Peyer's patch (tissue), 4 donors: ENCODE data around the gene PARD3B. TPM values are rescaled to one million over a fixed set of nuclear protein-coding genes. Genes with fewer than 3 reads are reported as not detected.

Experiments
- DNase-seq, 3 donors: peaks; one replicate each; pipeline ENCODE4 v3.0.0-alpha.2; 2017 to 2019
- H3K27ac ChIP-seq, 4 donors: fragments of 200-600 bp; sonication (generic); one replicate each; pipeline ENCODE4 v1.5.1; 2016 to 2019
- H3K27me3 ChIP-seq, 2 donors: fragments of 200-600 bp; sonication (generic); one replicate each; pipeline ENCODE4 v1.5.1; 2019
- H3K36me3 ChIP-seq, 3 donors: fragments of 200-600 bp; sonication (generic); one replicate each; pipeline ENCODE4 v1.5.1; 2016 to 2019
- H3K4me1 ChIP-seq, 4 donors: fragments of 200-600 bp; sonication (generic); one replicate each; pipeline ENCODE4 v1.5.1; 2016 to 2019
- H3K4me3 ChIP-seq, 4 donors: fragments of 200-600 bp; sonication (generic); 1 replicate in 3 of 4; 2 replicates in 1 of 4; pipeline ENCODE4 v1.5.1; 2016 to 2019; ENCODE audit warnings: mild to moderate bottlenecking in 1 of 4
- H3K9me3 ChIP-seq, 4 donors: fragments of 200-600 bp; sonication (generic); one replicate each; pipeline ENCODE4 v1.5.1; 2016 to 2019; ENCODE audit warnings: mild to moderate bottlenecking in 1 of 4
- POLR2A ChIP-seq, 2 donors: fragments of 450-650 bp; IDR thresholded peaks; one replicate each; pipeline ENCODE4 v1.5.1; 2017; ENCODE audit warnings: antibody characterized with exemption in 2 of 2, mild to moderate bottlenecking in 2 of 2, moderate library complexity in 2 of 2
- total RNA-seq, 4 donors: library from RNA; depleted of rRNA; stranded (reverse); fragments of >200 nt; gene quantifications; one replicate each; pipeline ENCODE4 v1.1.0, GENCODE V29; 2016
- TF ChIP-seq, protein P1 (sequence below), 6 experiments: fragments of 450-650 bp in 4 of 6; fragments of 200-600 bp in 2 of 6; sonication (generic) in 1 of 6; IDR thresholded peaks; one replicate each; pipeline ENCODE4 v1.5.1; 2017 to 2019; ENCODE audit warnings: antibody characterized with exemption in 6 of 6, mild to moderate bottlenecking in 3 of 6, moderate library complexity in 1 of 6

Gene PARD3B
- total RNA-seq, 4 donors from 2014 or later: 19.6 to 52.0 (median 40.6) TPM

DNA sequence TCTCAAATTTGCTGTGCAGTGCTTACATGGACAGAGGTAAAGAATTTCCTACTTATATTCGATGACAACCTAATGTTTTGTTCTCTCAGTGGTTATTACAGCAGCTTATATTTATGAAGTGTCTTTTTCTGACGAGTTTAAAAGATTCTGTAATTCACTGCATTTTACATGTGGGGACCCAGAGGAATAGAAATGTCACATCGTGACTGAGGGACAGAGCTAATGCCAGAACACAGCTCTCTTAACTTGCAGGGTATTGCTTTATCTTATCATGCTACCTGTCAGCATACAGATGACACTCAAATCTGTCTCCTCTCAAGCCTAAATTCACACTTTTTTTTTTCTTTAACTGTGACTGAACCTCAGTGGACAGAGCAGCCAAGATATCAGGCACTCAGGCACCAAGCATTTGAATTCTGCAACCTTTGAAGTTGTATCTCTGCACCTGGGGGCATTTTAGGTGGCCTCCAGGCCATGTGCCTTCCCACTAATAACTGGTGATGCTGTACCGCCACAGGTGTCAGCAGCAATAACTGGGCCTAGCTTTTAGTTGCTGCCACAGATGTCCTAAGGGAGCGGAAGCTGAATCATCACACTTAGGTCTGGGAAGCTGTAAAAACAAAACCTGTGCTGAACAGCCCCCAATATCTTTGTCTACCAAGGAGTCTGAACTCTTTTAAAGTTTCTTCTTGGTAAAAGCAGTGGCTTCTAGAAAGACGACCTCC lies 821.2 kb downstream of the PARD3B start:
- no peak overlapping the region for H3K4me3 ChIP-seq
- TF ChIP-seq, protein P1, sequence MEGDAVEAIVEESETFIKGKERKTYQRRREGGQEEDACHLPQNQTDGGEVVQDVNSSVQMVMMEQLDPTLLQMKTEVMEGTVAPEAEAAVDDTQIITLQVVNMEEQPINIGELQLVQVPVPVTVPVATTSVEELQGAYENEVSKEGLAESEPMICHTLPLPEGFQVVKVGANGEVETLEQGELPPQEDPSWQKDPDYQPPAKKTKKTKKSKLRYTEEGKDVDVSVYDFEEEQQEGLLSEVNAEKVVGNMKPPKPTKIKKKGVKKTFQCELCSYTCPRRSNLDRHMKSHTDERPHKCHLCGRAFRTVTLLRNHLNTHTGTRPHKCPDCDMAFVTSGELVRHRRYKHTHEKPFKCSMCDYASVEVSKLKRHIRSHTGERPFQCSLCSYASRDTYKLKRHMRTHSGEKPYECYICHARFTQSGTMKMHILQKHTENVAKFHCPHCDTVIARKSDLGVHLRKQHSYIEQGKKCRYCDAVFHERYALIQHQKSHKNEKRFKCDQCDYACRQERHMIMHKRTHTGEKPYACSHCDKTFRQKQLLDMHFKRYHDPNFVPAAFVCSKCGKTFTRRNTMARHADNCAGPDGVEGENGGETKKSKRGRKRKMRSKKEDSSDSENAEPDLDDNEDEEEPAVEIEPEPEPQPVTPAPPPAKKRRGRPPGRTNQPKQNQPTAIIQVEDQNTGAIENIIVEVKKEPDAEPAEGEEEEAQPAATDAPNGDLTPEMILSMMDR (IDR thresholded peaks at IDR 0.05): no peak
- TF ChIP-seq POLR2A (IDR thresholded peaks at IDR 0.05): no peak
- no peak overlapping the region for H3K27ac ChIP-seq
- DNase-seq: no peak
- H3K9me3 ChIP-seq: no peaks in the 10 kb centered on the region
- no peaks in the 10 kb centered on the region for H3K27me3 ChIP-seq
- H3K36me3 ChIP-seq: no peaks in the 10 kb centered on the region
- peaks cover 0 to 11% (median 0%) of the 10 kb centered on the region in 4 donors for H3K4me1 ChIP-seq

DNA sequence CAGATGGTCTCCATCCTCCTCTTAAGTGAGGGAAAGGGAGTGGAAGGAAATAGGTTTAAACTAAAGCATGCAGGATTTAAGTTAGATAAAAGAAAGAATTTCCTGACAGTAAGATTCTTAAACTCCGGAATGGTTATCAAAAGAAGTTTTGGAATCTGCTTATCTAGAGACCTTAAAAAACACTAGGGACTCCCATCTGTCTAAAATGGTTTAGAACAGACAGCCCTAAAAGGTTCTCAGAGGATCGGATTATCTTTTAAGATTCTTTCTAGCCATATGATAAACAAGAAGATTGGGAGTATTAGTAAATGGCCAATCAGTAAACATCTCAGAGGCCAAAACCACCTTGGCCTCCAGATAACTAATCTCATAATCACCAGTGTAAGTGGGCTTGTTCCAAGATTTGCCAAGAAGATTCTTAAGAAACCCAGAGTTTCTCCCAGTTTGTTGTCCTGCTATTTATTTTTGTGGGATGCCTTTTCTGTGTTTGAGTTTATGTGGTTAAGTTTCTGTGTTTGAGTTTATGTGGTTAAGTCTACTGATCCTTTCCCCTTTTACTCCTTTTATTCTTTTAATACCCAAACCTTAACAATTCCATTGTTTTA lies 822.2 kb downstream of the PARD3B start:
- no peaks in the 10 kb centered on the region for H3K27me3 ChIP-seq
- no peak for DNase-seq
- H3K27ac ChIP-seq: no peak overlapping the region
- peaks cover 0 to 11% (median 0%) of the 10 kb centered on the region in 4 donors for H3K4me1 ChIP-seq
- H3K9me3 ChIP-seq: no peaks in the 10 kb centered on the region
- H3K36me3 ChIP-seq: no peaks in the 10 kb centered on the region
- no peak overlapping the region for H3K4me3 ChIP-seq
- TF ChIP-seq, protein P1 (IDR thresholded peaks at IDR 0.05): no peak
- no peak for TF ChIP-seq POLR2A (IDR thresholded peaks at IDR 0.05)

DNA sequence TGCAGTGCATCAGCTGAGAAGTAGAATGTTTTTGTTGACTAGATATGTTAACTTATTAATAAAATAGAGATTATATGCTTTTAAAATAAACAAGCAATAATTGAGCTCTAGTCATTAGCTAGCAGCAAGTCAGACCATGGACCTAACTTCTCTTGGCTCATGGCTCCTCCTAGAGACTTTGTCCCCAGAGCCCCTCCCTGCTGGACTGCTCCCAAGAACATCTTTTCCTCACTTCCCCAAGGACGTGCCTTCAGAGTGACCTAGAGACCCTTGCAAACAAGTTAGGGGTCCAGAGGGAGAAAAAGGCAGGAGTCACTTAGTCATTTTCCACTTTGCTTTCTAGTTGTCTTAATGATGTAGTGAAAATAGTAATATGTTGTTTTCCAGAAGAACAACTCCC lies 824.5 kb downstream of the PARD3B start:
- no peak overlapping the region for H3K27ac ChIP-seq
- no peaks in the 10 kb centered on the region for H3K9me3 ChIP-seq
- peaks cover 0 to 11% (median 0%) of the 10 kb centered on the region in 4 donors for H3K4me1 ChIP-seq
- TF ChIP-seq POLR2A (IDR thresholded peaks at IDR 0.05): no peak
- TF ChIP-seq, protein P1 (IDR thresholded peaks at IDR 0.05): no peak
- no peak for DNase-seq
- H3K36me3 ChIP-seq: no peaks in the 10 kb centered on the region
- no peaks in the 10 kb centered on the region for H3K27me3 ChIP-seq
- no peak overlapping the region for H3K4me3 ChIP-seq

DNA sequence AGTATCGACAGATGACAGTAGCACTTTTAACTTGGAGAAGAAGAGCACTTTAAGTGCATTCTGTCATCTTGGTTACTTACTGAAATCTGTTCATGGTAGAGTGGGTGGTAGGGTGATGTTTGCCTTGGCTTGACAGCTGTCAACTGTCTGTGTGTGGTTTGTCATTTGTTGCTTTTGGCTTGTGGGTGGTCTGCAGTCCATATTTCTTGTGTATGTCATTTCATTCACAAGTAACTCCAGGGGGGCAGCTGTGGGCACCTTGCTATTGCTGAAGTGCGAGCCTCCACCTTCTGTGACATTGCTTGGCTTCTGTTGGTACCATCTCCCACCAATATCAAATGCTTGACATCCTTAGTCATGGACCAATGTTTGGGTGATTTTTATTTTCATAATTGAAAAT lies 825.5 kb downstream of the PARD3B start:
- Histone ChIP-seq H3K4me1 (peaks cover 0 to 11% (median 0%) of the 10 kb centered on the region in 4 donors), H3K9me3 (no peaks in the 10 kb centered on the region), H3K36me3 (no peaks in the 10 kb centered on the region), H3K27me3 (no peaks in the 10 kb centered on the region), H3K4me3 (no peak overlapping the region), H3K27ac (no peak overlapping the region)
- no peak for DNase-seq
- TF ChIP-seq, protein P1 (IDR thresholded peaks at IDR 0.05): no peak

DNA sequence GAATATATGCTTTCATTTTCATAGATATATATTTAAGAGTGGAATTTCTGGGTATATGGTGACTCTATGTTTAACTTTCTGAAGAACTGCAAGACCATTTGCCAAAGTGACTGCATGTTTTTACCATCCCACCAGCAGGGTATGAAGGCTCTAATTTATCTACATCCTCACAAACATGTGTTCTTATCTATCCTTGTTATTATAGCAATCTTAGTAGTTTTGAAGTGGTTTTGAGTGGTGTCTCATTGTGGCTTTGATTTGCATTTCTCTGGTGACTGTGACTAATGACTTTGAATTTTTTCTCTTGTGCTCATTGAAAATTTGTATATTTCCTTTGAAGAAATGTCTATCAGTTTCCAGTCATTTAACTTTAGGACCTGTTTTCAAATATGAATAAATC lies 826.9 kb downstream of the PARD3B start:
- no peak overlapping the region for H3K4me3 ChIP-seq
- no peak for TF ChIP-seq POLR2A (IDR thresholded peaks at IDR 0.05)
- TF ChIP-seq, protein P1 (IDR thresholded peaks at IDR 0.05): no peak
- H3K4me1 ChIP-seq: peaks cover 0 to 11% (median 0%) of the 10 kb centered on the region in 4 donors
- H3K27ac ChIP-seq: no peak overlapping the region
- H3K36me3 ChIP-seq: no peaks in the 10 kb centered on the region
- no peak for DNase-seq
- H3K9me3 ChIP-seq: no peaks in the 10 kb centered on the region
- no peaks in the 10 kb centered on the region for H3K27me3 ChIP-seq
